ENCODE data around the gene RIMBP2.

RIMBP2 gene

DNA sequence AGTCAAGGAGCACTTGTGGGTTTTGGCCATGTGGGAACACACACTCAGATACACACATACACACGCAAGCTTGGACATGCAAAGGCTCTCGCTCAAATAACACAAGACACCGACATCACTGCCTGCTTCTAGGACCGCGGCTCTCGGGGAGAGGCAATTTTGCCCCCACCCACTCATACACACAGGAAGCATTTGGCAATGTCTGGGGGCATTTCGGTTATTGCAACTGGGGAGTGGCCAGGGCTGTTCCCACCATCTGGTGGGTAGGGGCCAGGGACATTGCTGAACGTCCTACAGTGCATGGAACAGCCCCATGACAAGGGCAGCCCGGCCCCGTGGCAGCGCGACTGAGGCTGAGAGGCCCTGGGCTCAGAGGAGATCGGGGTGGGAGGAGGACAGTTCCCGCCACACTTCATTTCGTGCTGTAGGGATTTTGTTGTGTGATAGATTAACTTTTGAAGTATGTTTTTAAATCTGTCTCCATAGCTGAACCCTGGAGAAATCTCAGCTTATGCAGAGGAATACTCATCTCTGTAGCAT lies 35.6 kb downstream of the RIMBP2 start:
- DNase-seq (ENCODE audit: low read depth in 1 of 2, low spot score in 1 of 2), result no peak
- no peak for TF ChIP-seq GABPA (IDR thresholded peaks at IDR 0.05; ENCODE audit: low read depth)
- TF ChIP-seq POLR2AphosphoS5 (IDR thresholded peaks at IDR 0.05; ENCODE audit: low read depth), result no peak
- no peak for TF ChIP-seq SPI1 (IDR thresholded peaks at IDR 0.05; ENCODE audit: borderline replicate concordance, low read depth)
- TF ChIP-seq, protein P1, sequence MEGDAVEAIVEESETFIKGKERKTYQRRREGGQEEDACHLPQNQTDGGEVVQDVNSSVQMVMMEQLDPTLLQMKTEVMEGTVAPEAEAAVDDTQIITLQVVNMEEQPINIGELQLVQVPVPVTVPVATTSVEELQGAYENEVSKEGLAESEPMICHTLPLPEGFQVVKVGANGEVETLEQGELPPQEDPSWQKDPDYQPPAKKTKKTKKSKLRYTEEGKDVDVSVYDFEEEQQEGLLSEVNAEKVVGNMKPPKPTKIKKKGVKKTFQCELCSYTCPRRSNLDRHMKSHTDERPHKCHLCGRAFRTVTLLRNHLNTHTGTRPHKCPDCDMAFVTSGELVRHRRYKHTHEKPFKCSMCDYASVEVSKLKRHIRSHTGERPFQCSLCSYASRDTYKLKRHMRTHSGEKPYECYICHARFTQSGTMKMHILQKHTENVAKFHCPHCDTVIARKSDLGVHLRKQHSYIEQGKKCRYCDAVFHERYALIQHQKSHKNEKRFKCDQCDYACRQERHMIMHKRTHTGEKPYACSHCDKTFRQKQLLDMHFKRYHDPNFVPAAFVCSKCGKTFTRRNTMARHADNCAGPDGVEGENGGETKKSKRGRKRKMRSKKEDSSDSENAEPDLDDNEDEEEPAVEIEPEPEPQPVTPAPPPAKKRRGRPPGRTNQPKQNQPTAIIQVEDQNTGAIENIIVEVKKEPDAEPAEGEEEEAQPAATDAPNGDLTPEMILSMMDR (IDR thresholded peaks at IDR 0.05; ENCODE audit: insufficient read depth, low read length), result no peak
- TF ChIP-seq, protein P2, sequence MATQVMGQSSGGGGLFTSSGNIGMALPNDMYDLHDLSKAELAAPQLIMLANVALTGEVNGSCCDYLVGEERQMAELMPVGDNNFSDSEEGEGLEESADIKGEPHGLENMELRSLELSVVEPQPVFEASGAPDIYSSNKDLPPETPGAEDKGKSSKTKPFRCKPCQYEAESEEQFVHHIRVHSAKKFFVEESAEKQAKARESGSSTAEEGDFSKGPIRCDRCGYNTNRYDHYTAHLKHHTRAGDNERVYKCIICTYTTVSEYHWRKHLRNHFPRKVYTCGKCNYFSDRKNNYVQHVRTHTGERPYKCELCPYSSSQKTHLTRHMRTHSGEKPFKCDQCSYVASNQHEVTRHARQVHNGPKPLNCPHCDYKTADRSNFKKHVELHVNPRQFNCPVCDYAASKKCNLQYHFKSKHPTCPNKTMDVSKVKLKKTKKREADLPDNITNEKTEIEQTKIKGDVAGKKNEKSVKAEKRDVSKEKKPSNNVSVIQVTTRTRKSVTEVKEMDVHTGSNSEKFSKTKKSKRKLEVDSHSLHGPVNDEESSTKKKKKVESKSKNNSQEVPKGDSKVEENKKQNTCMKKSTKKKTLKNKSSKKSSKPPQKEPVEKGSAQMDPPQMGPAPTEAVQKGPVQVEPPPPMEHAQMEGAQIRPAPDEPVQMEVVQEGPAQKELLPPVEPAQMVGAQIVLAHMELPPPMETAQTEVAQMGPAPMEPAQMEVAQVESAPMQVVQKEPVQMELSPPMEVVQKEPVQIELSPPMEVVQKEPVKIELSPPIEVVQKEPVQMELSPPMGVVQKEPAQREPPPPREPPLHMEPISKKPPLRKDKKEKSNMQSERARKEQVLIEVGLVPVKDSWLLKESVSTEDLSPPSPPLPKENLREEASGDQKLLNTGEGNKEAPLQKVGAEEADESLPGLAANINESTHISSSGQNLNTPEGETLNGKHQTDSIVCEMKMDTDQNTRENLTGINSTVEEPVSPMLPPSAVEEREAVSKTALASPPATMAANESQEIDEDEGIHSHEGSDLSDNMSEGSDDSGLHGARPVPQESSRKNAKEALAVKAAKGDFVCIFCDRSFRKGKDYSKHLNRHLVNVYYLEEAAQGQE (IDR thresholded peaks at IDR 0.05; ENCODE audit: insufficient replicate concordance, low read depth), result no peak
- no peak overlapping the region for H3K4me3 ChIP-seq (replicated peaks; ENCODE audit: insufficient read depth, low read length)
- no peak overlapping the region for H3K27ac ChIP-seq (replicated peaks)
- H3K27me3 ChIP-seq (ENCODE audit: insufficient read depth, poor library complexity, severe bottlenecking), result no peaks in the 10 kb centered on the region

DNA sequence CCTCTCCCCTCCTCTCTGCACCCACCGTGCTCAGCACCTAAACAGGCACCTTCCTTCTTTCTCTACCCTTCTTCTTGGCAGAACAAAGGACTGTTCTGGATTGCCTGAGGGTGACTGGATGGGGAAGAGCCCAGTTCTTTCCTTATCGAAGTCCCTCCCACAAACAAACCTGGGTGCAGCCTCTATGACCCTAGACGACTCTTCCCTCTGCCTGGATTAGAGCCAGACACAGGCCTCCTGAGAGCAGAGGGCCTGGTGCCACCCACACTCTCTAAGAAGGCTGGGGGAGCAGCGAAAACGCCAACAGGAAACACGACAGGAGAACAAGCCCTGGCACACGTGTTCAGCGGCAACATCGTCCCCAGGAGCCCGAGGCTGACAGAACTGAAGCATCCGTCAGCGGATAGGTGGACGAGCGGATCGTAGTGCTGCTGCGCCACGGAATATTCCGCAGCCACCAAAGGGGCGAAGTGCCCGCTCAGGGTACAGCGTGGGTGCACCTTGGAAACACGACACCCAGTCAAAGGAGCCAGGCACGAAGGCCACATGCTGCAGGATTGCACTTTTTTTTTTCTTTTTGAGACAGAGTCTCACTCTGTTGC lies 38.0 kb downstream of the RIMBP2 start:
- no peak overlapping the region for H3K27ac ChIP-seq (replicated peaks)

DNA sequence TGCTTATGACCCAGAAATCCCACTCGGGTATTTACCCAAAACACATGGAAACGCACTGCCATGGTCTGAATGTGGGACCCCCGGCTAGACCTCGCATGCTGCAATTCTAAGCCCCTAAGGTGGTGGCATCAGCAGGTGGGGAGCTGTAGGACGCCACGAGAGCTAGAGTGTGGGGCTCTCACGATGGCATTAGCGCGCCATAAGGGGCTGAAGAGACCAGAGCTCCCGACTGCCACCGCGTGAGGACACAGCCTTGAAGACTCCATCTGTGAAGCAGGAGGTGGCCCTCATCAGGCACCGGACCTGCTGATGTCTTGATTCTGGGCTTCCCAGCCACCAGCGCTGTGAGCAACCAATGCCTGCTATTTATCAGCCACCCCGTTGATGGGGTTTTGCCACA lies 40.3 kb downstream of the RIMBP2 start:
- Histone ChIP-seq H3K4me3 (replicated peaks; ENCODE audit: insufficient read depth, low read length) (no peak overlapping the region), H3K27ac (replicated peaks) (no peak overlapping the region), H3K27me3 (ENCODE audit: insufficient read depth, poor library complexity, severe bottlenecking) (no peaks in the 10 kb centered on the region)
- DNase-seq (ENCODE audit: low read depth in 1 of 2, low spot score in 1 of 2), result no peak
- TF ChIP-seq, protein P2 (IDR thresholded peaks at IDR 0.05; ENCODE audit: insufficient replicate concordance, low read depth), result no peak
- TF ChIP-seq POLR2AphosphoS5 (IDR thresholded peaks at IDR 0.05; ENCODE audit: low read depth) (no peak), GABPA (IDR thresholded peaks at IDR 0.05; ENCODE audit: low read depth) (no peak), SPI1 (IDR thresholded peaks at IDR 0.05; ENCODE audit: borderline replicate concordance, low read depth) (no peak)
- TF ChIP-seq, protein P1 (IDR thresholded peaks at IDR 0.05; ENCODE audit: insufficient read depth, low read length), result no peak

More for the DNA sequence above, 38.0 kb downstream of the RIMBP2 start:
- DNase-seq (ENCODE audit: low read depth in 1 of 2, low spot score in 1 of 2), result no peak
- H3K4me3 ChIP-seq (replicated peaks; ENCODE audit: insufficient read depth, low read length), result no peak overlapping the region
- TF ChIP-seq SPI1 (IDR thresholded peaks at IDR 0.05; ENCODE audit: borderline replicate concordance, low read depth) (no peak), GABPA (IDR thresholded peaks at IDR 0.05; ENCODE audit: low read depth) (no peak)
- H3K27me3 ChIP-seq (ENCODE audit: insufficient read depth, poor library complexity, severe bottlenecking), result no peaks in the 10 kb centered on the region

DNA sequence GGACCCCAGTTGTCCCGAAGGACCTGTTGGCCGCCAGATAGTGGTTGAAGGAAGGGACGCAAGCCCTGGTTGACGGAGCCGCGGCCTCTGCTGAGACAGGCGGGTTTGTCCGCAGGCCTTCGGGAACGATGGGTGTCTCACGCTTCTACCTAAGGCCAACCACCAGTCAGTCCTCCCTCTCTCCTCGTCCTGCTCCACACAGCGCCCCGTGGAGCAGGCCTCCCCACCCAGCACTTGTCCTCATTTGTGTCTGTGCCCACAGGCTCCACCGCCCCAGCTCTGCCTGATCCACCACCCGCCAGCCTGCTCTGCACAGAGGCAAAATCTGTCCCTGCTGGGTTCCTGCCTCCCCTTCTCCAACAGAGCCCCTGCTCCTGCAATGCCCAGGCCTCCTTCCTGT lies 41.0 kb downstream of the RIMBP2 start:
- TF ChIP-seq, protein P2 (IDR thresholded peaks at IDR 0.05; ENCODE audit: insufficient replicate concordance, low read depth), result no peak
- TF ChIP-seq POLR2AphosphoS5 (IDR thresholded peaks at IDR 0.05; ENCODE audit: low read depth) (no peak), GABPA (IDR thresholded peaks at IDR 0.05; ENCODE audit: low read depth) (no peak), SPI1 (IDR thresholded peaks at IDR 0.05; ENCODE audit: borderline replicate concordance, low read depth) (no peak)
- TF ChIP-seq, protein P1 (IDR thresholded peaks at IDR 0.05; ENCODE audit: insufficient read depth, low read length), result no peak
- H3K27ac ChIP-seq (replicated peaks), result no peak overlapping the region
- DNase-seq (ENCODE audit: low read depth in 1 of 2, low spot score in 1 of 2), result no peak
- no peaks in the 10 kb centered on the region for H3K27me3 ChIP-seq (ENCODE audit: insufficient read depth, poor library complexity, severe bottlenecking)
- H3K4me3 ChIP-seq (replicated peaks; ENCODE audit: insufficient read depth, low read length), result no peak overlapping the region

All from HL-60 (cell line).